GM21526 (cell line): ENCODE data around the gene CHD9NB.
"Not testable (repeated sequence)": the region's sequence is repeated elsewhere in the genome, so short reads cannot be mapped to it uniquely, and the experiment has no call there.

Experiments
- ATAC-seq: cut with Tn5 transposase; IDR thresholded peaks from one replicate; pipeline ENCODE4 v1.9.1; 2021; ENCODE audit warnings: moderate library complexity; ENCODE audit not compliant: unreplicated experiment, low FRiP score

Gene CHD9NB

DNA sequence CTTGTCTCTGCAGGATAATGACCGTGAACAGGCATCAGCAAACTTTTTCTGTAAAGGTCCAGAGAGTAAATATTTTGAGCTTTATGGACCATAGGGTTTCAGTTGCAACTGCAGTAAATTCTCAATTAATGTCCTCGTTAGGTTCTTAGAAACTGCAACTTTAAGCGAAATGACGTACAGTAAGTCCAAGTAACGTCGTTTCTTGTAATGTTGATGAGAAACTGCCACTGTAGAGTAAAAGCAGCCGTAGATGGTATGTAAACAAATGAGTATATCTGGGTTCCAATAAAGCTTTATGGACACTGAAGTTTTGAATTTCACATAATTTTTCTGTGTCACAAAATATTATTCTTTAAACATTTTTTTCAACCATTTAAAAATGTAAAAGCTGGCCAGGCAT lies 7.0 kb upstream of the CHD9NB start:
- no peak for ATAC-seq

DNA sequence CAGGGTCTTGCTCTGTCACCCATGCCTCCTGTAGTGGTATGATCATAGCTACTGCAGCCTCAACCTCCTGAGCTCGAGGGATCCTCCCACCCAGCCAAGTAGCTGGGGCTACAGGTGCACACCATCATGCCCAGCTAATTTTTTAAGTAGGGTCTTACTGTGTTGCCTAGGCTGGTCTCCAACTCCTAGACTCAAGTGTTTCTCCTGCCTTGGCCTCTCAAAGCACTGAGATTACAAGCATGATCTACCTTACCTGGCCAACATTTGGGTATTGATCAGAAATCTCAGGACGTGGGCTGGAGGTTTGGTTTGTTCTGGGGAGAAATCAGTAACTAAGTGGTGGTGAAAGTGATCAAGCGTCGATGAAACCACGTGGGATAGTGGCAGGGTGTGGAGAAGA lies 6.2 kb upstream of the CHD9NB start:
- no peak for ATAC-seq

DNA sequence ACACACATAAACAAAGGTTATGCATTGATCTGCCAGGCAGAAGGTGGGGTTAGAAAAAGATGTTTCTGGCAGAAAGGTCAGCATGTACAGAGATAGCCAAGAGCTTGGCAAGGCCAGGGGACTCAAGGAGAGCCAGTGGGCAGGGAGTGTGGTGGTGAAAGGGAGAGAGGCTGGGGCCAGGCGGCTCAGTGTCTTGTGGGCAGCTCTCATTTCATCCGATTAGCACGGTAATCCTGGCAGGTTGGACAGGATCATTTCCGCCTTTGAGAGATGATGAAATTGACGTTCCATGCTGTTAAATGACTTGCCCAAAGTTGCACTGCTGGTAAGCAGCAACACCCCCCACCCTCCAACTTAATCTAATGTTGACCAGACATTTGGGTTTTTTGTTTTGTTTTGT lies 5.7 kb upstream of the CHD9NB start:
- no peak for ATAC-seq

DNA sequence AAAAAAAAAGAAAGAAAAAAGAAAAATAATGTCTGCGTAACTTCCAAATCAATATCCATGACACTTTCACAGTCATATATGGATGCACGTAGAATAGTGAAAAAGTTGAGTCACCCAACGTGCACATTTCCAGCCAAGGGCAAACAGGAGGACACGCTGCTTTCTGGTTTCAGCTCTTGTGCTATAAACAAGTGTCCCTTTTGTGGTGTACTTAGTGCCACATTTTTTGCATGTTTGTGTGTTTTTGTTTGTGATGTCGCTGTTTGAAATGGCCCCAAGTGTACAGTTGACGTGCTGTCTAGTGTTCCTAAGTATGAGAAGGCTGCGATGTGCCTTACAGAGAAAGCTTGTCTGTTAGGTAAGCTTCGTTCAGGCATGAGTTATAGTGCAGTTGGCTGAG lies 5.0 kb upstream of the CHD9NB start:
- ATAC-seq = no peak

DNA sequence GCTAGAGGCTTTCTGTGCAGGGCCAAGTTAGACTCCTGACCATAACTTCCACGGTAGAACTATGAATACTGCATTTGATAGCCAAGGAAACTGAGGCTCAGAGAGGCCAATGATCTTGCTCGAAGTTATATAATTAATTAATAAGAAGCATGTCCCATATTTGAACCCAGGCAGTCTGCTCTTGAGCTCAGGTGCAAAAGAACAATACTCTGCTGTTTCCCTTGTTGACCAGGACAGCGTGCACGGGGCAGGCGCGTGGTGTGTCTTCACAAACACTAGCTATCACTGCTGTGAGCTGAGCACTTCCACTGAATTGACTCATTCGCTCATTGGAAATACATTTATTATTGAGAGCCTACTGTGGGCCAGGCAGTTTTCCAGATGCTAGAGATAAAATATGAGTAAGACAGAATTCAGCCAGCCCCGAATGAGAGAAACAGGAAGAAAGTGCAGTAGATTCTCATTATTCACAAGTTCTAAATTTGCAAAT lies 3.7 kb upstream of the CHD9NB start:
- no peak for ATAC-seq

DNA sequence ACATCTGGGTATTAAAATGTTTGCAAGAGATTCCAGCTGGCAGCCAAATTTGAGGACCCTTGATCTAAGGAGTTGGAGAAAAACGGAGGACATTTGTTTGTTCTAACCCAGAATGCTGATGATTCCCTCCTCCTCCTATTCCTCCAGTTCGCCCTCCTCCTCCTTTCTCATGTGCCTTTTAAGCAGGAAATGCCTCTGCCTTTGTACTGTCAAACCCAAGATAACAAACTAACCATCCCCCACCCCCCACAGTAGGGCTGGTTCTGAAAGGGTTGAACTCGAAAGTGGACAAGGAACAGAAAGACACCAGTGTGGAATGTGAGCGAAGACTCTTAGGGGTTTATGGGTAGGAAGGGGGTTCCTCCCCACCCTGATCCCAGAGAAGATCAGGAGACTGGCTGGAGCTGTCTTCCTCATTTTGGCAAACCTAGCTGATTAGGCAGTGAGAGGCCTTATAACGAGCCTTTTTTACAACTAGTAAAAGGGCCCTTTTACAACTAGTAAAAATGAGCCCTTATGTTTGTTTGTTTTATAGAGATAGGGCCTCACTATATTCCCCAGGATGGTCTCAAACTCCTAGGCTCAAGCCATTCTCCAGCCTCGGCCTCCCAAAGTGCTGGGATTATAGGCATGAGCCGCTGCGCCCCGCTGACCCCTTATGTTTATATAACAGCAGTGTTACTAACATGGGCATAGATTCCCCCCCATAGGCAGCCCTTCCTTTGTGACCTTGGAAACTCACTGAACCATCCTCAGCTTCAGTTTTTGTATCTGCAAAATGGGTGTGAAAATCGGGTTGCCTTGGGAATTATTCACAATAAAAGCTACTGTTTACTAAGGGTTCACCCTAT lies 3.1 kb upstream of the CHD9NB start:
- no peak for ATAC-seq

DNA sequence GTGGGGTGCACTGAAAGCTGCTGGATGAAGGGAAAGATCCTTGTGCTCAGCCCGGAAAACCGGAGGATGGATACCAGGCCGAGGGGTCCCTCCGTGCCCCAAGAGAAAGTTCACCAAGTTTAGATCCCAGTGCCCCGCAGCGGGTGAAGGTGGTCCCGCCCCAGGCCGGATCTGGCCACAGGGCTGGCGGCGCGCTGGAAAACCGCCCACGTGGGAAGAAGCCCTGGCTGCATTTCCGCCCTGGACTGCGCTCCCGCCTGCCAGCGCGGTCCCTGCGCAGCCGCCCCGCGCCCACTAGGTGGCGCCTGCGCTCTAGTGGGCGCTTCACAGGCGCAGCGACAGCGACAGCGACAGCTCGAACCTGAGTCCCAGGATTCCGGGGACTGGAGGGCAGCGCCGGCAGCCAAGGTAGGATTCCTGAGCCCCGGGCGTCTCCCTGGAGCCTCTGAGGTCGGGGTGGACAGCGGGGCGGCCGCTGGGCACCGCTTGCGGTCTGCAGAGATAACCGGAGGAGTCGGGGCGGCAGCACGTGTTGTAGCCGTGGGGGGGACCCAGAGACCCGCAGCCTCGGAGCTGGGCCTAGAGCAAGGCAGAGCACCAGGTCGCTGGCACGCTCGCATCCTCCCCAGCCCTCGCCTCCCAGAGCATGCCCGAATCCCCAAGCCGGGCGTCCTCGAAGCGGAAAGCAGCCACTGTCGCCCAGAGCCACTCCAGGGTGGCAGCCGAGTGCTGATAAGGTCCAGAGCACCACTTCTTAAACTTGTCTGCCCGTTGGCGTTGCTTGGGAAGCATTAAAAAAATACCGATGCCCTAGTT lies 2.2 kb upstream of the CHD9NB start, which contains the start of gene CHD9:
TSS of gene CHD9 (plus strand) at position 322 of the 816 bp plus-strand sequence. CDS start 101,099 bp downstream, outside the sequence.
- ATAC-seq = peak; percentile 72

DNA sequence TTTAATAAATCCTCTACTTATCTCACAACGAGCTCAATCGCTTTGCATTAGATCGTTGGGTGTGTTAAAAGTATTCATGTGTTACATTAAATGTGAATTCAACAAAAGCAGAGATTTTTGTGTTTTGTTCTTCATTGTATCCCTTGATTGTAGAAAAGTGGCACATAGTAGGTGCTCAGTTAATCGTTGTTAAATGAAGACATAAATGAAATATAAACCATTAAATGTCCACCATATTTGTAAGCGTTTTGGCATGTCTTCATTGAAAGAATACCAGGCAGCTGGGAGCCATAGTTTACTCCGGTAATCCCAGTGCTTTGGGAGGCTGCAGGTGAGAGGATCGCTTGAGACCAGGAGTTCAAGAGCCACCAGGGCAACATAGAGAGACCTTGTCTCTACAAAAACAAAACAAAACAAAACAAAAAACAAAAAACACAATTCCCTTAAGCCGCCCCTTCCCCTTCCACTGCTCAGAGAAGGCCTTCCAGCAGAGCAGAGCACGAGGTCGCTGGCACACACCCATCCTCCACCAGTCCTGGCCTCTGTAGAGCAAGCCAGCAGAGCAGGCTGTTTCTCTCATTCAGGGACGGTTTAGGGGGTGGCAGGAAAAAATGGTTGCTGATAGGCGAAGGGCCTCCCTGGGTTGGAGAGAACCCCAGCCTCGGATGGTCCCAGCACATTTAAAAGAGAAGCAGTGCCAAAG lies 1.4 kb upstream of the CHD9NB start:
- no peak for ATAC-seq

DNA sequence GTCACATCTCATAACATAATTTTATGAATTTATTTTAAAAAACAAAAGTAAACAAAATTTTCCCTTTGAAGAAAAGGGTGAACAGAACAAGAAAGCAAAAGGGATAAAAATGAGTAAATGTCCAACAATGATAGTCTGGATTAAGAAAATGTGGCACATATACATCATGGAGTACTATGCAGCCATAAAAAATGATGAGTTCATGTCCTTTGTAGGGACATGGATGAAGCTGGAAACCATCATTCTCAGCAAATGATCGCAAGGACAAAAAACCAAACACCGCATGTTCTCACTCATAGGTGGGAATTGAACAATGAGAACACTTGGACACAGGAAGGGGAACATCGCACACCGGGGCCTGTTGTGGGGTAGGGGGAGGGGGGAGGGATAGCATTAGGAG lies 1.4 kb downstream of the CHD9NB start:
- ATAC-seq = not testable (repeated sequence)

DNA sequence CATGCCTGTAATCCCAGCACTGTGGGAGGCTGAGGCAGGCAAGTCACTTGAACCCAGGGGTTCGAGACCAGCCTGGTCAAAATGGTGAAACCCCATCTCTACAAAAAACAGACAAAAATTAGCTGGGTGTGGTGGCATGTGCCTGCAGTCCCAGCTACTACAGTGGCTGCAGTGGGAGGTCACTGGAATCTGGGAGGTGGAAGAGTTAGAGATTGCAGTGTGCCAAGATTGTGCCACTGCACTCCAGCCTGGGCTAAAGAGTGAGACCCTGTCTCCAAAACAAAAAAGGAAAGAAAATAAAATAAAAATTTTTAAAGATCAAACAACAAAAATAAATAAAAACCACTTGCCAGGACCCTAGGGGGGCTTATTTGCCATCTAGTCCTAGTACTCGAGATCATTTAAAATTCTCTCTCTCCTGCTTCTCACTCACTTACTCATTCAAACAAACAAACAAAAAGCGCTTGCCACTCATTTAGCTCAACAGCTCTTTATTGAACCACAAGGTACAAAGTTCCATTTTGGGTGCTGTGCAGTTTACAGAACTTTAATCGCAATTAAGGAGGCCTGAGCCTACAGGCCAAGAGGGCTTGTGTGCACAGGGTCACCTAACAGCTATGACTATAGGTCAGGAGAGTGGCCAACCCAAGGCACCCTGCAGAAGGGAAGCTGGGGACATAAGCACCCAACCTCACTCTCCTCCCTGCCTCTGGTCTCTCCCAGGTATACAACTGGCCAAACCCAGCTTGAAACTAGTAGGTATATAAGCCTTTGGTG lies 4.4 kb downstream of the CHD9NB start:
- no peak for ATAC-seq

DNA sequence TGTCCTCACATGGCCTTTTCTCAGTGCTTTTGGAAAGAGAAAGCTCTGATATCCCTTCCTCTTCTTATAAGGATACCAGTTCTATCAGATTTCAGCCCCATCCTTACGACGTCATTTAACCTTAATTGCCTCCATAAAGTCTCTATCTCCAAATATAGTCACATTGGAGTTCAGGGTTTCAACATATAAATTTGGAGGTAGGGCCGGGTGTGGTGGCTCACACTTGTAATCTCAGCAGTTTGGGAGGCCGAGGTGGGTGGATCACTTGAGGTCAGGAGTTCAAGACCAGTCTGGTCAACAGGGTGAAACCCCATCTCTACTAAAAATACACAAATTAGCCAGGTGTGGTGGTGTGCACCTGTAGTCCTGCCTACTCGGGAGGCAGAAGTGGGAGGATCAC lies 5.2 kb downstream of the CHD9NB start:
- not testable (repeated sequence) for ATAC-seq

DNA sequence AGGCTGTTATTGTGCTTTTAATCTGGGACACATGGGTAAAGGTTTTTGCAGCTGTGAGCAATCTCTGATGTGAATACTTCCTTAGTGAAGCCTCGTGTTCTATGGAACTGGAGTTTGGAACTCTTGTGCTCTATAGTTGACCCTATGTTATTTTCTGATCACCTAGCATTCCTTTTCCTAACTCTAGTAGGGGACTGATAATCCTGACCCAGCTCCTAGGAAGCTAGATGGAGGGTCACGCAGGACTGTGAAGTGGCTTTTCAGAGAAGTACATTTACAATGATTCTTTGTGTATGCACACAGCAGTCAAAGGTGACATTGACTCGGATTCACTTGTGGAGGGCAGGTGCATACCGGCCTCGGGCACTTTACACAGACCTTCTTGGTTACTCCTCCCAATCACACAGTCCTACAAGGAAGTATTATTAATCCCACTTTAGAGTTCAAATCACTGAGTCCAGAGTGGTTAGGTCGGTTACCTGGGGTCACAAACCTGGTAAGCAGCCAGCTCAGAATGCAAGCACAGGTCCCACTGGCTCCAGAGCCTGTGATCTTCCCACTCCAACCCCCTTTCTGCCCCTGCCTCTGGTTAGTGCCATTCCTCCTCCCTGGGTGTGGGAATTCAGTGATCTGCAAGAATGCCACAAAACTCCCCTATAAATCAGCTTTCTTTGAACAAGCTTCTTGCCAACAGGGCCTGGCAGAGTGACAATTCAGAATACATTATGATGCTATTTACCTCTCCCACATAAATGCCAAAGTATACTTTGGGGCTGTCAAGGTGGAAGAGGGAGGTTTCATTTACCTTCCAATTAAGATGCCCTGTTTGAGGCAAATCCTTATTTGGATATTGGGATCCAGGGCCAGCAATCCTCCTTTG lies 7.1 kb downstream of the CHD9NB start:
- no peak for ATAC-seq

DNA sequence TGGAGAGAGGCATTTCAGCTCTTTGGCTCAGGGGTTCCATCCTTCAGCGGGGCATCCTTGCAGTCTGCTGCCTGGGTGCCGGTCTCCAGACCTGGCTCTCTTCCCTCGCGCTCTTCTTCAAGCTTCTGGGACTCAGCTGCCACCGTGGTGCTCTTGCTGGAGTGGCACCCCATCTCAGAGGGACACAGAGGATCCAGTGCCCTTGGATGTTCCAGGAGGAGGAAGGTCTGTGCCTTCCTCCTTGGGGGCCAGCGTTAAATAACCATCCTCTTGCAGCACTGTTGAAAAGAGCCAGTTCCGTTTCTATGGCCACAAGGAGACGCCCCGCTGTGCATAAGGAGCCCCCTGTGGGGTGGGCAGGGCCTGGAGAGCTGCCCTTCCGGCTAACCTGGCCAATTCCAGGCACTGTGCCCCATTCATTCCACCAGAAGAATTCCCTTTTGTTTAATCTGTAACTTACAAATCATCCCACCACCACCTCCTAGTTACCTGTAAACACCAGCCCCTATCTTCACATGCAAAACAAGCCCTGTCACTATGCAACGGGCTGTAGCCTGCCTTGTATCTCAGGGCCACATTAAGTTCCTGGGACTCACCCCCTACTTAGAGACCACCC lies 8.6 kb downstream of the CHD9NB start:
- ATAC-seq = no peak

DNA sequence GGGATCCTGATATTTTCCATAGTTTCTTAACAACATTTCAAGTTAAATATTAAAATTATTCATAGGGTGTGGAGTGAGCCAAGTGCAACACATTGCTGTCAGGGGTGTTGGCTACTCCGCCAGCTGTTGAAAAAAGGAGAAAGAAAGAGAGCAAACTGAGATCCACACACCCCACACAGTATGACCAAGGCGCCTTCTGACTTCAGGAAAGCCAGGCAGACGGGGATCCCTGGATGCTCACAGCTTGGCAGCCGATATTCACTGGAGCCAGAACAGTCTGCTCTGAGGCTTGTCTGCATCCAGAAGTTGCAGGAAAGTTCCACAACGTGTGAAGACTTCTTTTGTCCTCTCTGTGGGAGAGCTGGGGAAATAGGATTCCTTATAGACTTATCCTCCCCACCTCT lies 9.3 kb downstream of the CHD9NB start:
- ATAC-seq = no peak

DNA sequence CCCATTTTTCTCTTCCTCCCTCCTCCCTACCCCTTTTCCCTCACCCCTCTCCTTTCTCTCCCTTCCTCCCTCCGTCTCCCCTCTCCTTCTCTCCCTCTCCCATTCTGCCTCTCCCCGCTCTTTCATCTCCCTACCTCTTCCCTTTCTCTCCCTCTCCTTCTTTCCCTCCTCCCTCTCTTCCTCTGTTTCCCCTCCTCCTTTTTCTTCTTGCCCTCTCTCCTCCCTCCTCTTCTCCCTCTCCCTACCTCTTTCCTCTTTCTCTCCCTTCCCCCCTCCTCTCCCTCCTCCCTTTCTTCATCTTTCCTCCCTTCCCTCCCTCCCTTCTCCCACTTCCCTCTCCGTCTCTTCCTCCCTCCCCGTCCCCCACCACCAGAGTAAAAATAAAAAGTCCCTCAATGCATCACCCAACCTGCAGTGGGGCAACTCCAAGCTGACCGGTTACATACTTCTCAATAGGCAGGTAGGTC lies 10.4 kb downstream of the CHD9NB start:
- ATAC-seq = no peak

DNA sequence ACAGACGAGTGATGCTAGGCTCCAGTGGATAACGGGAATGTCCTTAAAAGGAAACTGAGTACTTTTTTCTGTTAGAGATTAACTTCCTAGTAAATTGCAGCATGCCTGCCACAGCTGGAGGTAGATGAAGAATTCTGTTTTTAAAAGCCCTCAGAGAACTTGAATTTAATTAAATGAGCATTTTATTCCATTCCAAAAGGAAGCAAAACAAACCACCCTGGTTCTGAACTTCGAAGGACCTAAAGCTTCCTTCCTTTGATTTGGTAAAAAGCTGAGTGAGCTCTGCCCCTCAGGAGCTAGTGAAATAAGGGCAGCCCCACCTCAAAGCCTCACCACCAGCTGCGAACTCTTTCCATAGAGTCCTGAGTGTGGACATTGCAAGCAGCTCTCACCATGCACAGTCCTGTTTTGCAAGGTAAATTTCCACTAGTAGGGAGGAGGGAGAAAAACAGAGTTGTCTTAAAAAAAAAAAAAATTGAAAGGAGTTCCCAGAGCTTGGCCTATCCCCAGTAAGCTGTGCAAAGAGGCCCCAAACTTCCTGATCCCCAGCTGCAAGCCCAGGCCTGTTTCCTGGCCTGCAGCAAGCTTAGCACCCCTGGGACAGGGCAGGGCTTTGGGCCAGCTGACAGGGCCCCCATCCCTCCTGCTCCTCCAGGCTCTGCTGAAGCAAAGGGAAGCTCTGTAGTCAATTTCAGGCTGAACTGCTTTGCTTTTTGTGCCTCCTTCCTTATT lies 11.2 kb downstream of the CHD9NB start:
- no peak for ATAC-seq

DNA sequence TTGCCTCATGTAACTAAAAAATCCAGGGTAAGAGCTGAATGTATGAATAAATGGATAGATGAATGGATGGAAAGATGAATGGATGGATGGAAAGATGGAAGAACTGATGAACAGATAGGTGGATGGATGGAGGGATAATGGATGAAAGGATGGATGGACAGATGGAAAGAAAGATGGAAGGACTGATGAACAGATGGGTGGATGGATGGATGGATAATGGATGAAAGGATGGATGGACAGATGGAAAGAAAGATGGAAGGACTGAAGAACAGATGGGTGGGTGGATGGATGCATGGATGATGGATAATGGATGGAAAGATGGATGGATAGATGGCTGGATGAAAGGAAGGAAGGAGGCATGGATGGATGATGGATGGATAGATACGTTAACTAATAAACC lies 11.9 kb downstream of the CHD9NB start:
- no peak for ATAC-seq

DNA sequence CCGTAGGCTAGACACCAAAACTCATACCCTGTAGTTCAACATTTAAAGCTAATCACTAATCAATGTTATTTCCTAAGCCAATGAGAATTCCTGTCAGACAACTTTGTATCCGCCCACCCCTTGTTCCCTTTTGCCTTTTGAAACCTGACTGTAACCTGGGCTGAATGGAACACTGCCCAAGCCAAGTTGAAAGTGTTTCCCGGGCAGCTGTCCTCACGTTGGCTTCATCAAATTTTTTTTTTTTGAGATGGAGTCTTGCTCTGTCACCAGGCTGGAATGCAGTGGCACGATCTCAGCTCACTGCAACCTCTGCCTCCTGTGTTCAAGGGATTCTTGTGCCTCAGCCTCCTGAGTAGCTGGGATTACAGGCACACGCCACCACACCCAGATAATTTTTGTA lies 16.0 kb downstream of the CHD9NB start:
- not testable (repeated sequence) for ATAC-seq
